Right lobe of liver (tissue), 4 donors: ENCODE results near the gene RPTOR.

ENCODE experiments used
- CTCF ChIP-seq, 4 donors: fragments of 200-600 bp in 3 of 4; fragments of 450-650 bp in 1 of 4; IDR thresholded peaks; one replicate each; pipeline versions ENCODE4 v1.5.1 to v1.8.0; 2016 to 2022; ENCODE audit warnings: antibody characterized with exemption in 4 of 4, mild to moderate bottlenecking in 2 of 4
- POLR2A ChIP-seq: fragments of 450-650 bp; IDR thresholded peaks from one replicate; pipeline ENCODE4 v1.6.1; 2017; ENCODE audit warnings: antibody characterized with exemption, mild to moderate bottlenecking
- donor health status: DM: no; HTN: no; CAD: no.
- donor health status: DM: no; HTN: no; CAD: no.
- donor health status: DM: no; HTN: yes; CAD: no.

- TF ChIP-seq CTCF (IDR thresholded peaks at IDR 0.05) (no peak), POLR2A (no peak)
Measured at GRCh38 chr17:80861418-80861815, 316.8 kb downstream of the RPTOR start.
